ENCODE measurements around the gene FGF14.

DNA sequence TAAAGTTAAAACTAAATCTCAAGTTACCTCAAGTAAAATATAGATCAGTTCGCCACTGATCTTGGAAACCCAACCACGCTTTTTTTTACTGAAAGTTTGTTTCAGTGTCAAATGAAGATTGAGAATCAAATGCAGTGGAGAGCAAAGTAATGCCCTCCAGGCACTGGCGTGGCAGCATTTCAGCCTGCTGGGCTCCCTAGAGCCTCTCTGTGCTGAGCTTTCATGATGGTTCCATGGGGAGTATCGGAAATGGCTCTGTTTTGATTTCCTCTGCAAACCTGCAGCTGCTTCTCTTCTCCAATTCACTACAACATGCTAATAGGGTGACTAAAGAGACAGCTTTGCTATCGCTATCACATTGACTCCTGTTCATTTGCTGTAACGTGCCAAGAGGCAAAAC, 141.6 kb downstream of the FGF14 start:
- TF ChIP-seq, protein P1, sequence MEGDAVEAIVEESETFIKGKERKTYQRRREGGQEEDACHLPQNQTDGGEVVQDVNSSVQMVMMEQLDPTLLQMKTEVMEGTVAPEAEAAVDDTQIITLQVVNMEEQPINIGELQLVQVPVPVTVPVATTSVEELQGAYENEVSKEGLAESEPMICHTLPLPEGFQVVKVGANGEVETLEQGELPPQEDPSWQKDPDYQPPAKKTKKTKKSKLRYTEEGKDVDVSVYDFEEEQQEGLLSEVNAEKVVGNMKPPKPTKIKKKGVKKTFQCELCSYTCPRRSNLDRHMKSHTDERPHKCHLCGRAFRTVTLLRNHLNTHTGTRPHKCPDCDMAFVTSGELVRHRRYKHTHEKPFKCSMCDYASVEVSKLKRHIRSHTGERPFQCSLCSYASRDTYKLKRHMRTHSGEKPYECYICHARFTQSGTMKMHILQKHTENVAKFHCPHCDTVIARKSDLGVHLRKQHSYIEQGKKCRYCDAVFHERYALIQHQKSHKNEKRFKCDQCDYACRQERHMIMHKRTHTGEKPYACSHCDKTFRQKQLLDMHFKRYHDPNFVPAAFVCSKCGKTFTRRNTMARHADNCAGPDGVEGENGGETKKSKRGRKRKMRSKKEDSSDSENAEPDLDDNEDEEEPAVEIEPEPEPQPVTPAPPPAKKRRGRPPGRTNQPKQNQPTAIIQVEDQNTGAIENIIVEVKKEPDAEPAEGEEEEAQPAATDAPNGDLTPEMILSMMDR (tag by site-specific recombination; IDR thresholded peaks at IDR 0.05) = no peak
- TF ChIP-seq, protein P2, sequence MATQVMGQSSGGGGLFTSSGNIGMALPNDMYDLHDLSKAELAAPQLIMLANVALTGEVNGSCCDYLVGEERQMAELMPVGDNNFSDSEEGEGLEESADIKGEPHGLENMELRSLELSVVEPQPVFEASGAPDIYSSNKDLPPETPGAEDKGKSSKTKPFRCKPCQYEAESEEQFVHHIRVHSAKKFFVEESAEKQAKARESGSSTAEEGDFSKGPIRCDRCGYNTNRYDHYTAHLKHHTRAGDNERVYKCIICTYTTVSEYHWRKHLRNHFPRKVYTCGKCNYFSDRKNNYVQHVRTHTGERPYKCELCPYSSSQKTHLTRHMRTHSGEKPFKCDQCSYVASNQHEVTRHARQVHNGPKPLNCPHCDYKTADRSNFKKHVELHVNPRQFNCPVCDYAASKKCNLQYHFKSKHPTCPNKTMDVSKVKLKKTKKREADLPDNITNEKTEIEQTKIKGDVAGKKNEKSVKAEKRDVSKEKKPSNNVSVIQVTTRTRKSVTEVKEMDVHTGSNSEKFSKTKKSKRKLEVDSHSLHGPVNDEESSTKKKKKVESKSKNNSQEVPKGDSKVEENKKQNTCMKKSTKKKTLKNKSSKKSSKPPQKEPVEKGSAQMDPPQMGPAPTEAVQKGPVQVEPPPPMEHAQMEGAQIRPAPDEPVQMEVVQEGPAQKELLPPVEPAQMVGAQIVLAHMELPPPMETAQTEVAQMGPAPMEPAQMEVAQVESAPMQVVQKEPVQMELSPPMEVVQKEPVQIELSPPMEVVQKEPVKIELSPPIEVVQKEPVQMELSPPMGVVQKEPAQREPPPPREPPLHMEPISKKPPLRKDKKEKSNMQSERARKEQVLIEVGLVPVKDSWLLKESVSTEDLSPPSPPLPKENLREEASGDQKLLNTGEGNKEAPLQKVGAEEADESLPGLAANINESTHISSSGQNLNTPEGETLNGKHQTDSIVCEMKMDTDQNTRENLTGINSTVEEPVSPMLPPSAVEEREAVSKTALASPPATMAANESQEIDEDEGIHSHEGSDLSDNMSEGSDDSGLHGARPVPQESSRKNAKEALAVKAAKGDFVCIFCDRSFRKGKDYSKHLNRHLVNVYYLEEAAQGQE (tag by site-specific recombination; IDR thresholded peaks at IDR 0.05) = no peak
- TF ChIP-seq ZNF175 (tag by site-specific recombination; IDR thresholded peaks at IDR 0.05) (no peak), SALL2 (tag by site-specific recombination; IDR thresholded peaks at IDR 0.05; ENCODE audit: borderline replicate concordance) (no peak), ZNF664 (tag by site-specific recombination; IDR thresholded peaks at IDR 0.05) (no peak), ZNF830 (tag by site-specific recombination; IDR thresholded peaks at IDR 0.05; ENCODE audit: low read depth) (no peak)
- TF ChIP-seq, protein P3, sequence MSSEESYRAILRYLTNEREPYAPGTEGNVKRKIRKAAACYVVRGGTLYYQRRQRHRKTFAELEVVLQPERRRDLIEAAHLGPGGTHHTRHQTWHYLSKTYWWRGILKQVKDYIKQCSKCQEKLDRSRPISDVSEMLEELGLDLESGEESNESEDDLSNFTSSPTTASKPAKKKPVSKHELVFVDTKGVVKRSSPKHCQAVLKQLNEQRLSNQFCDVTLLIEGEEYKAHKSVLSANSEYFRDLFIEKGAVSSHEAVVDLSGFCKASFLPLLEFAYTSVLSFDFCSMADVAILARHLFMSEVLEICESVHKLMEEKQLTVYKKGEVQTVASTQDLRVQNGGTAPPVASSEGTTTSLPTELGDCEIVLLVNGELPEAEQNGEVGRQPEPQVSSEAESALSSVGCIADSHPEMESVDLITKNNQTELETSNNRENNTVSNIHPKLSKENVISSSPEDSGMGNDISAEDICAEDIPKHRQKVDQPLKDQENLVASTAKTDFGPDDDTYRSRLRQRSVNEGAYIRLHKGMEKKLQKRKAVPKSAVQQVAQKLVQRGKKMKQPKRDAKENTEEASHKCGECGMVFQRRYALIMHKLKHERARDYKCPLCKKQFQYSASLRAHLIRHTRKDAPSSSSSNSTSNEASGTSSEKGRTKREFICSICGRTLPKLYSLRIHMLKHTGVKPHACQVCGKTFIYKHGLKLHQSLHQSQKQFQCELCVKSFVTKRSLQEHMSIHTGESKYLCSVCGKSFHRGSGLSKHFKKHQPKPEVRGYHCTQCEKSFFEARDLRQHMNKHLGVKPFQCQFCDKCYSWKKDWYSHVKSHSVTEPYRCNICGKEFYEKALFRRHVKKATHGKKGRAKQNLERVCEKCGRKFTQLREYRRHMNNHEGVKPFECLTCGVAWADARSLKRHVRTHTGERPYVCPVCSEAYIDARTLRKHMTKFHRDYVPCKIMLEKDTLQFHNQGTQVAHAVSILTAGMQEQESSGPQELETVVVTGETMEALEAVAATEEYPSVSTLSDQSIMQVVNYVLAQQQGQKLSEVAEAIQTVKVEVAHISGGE (tag by site-specific recombination; conservative IDR thresholded peaks at IDR 0.05; ENCODE audit: low read depth) = no peak
- TF ChIP-seq, protein P4, sequence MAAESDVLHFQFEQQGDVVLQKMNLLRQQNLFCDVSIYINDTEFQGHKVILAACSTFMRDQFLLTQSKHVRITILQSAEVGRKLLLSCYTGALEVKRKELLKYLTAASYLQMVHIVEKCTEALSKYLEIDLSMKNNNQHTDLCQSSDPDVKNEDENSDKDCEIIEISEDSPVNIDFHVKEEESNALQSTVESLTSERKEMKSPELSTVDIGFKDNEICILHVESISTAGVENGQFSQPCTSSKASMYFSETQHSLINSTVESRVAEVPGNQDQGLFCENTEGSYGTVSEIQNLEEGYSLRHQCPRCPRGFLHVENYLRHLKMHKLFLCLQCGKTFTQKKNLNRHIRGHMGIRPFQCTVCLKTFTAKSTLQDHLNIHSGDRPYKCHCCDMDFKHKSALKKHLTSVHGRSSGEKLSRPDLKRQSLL (tag by site-specific recombination; IDR thresholded peaks at IDR 0.05) = no peak
- TF ChIP-seq, protein P5, sequence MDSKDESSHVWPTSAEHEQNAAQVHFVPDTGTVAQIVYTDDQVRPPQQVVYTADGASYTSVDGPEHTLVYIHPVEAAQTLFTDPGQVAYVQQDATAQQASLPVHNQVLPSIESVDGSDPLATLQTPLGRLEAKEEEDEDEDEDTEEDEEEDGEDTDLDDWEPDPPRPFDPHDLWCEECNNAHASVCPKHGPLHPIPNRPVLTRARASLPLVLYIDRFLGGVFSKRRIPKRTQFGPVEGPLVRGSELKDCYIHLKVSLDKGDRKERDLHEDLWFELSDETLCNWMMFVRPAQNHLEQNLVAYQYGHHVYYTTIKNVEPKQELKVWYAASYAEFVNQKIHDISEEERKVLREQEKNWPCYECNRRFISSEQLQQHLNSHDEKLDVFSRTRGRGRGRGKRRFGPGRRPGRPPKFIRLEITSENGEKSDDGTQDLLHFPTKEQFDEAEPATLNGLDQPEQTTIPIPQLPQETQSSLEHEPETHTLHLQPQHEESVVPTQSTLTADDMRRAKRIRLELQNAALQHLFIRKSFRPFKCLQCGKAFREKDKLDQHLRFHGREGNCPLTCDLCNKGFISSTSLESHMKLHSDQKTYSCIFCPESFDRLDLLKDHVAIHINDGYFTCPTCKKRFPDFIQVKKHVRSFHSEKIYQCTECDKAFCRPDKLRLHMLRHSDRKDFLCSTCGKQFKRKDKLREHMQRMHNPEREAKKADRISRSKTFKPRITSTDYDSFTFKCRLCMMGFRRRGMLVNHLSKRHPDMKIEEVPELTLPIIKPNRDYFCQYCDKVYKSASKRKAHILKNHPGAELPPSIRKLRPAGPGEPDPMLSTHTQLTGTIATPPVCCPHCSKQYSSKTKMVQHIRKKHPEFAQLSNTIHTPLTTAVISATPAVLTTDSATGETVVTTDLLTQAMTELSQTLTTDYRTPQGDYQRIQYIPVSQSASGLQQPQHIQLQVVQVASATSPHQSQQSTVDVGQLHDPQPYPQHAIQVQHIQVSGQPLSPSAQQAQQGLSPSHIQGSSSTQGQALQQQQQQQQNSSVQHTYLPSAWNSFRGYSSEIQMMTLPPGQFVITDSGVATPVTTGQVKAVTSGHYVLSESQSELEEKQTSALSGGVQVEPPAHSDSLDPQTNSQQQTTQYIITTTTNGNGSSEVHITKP (tag by site-specific recombination; IDR thresholded peaks at IDR 0.05) = no peak
- TF ChIP-seq, protein P6, sequence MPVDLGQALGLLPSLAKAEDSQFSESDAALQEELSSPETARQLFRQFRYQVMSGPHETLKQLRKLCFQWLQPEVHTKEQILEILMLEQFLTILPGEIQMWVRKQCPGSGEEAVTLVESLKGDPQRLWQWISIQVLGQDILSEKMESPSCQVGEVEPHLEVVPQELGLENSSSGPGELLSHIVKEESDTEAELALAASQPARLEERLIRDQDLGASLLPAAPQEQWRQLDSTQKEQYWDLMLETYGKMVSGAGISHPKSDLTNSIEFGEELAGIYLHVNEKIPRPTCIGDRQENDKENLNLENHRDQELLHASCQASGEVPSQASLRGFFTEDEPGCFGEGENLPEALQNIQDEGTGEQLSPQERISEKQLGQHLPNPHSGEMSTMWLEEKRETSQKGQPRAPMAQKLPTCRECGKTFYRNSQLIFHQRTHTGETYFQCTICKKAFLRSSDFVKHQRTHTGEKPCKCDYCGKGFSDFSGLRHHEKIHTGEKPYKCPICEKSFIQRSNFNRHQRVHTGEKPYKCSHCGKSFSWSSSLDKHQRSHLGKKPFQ (tag by site-specific recombination; IDR thresholded peaks at IDR 0.05) = no peak
